HEK293 (cell line): ENCODE results near the gene ZNF579.

Experiments used
- CTCF ChIA-PET: fragments of 350-600 bp; formaldehyde crosslinking; extraction: SDS; loops from one replicate; lab custom pipeline; 2021; ENCODE audit warnings: antibody characterized with exemption; lab: Yijun Ruan, JAX
- POLR2A ChIA-PET: fragments of 300-600 bp; formaldehyde crosslinking; extraction: SDS; loops from one replicate; lab custom pipeline; 2020; ENCODE audit warnings: antibody characterized with exemption, inconsistent platforms; lab: Yijun Ruan, JAX
- H3K27ac ChIP-seq: fragments of 200-500 bp; sonication (Bioruptor generic); 2 replicates; pipeline ENCODE4 v1.5.1; 2014; ENCODE audit warnings: low read depth, low read length, control low read depth, inconsistent platforms; ENCODE audit errors: extremely low read depth
- H3K36me3 ChIP-seq, 2 experiments: fragments of 200-500 bp in 1 of 2; sonication (Bioruptor generic) in 1 of 2; 1 replicate in 1 of 2; 2 replicates in 1 of 2; pipeline ENCODE4 v1.5.1; 2014 to 2017; ENCODE audit warnings: inconsistent platforms in 2 of 2, low read length in 2 of 2; ENCODE audit not compliant: control insufficient read depth in 2 of 2, insufficient read depth in 1 of 2
- H3K4me1 ChIP-seq: fragments of 200-500 bp; sonication (Bioruptor generic); 2 replicates; pipeline ENCODE4 v1.5.1; 2014; ENCODE audit warnings: mild to moderate bottlenecking, low read length, inconsistent platforms; ENCODE audit not compliant: control insufficient read depth, insufficient read depth
- H3K4me3 ChIP-seq: 2 replicates; pipeline ENCODE4 v1.5.1; 2011; ENCODE audit warnings: low read depth, mild to moderate bottlenecking, control low read depth, low read length, moderate library complexity
- H3K9me3 ChIP-seq: fragments of 200-500 bp; sonication (Bioruptor generic); 2 replicates; pipeline ENCODE4 v1.5.1; 2014; ENCODE audit warnings: low read depth, low read length, inconsistent platforms; ENCODE audit not compliant: control insufficient read depth, insufficient read depth
- GLIS2 ChIP-seq: fragments of 450-650 bp; formaldehyde crosslinking; IDR thresholded peaks from 2 replicates; pipeline ENCODE4 v1.5.1; 2016; ENCODE audit warnings: missing biosample characterization, missing genetic modification characterization
- KLF17 ChIP-seq: fragments of 450-650 bp; formaldehyde crosslinking; IDR thresholded peaks from 2 replicates; pipeline ENCODE4 v1.5.1; 2016; ENCODE audit warnings: missing biosample characterization, missing genetic modification characterization
- KLF8 ChIP-seq: fragments of 450-650 bp; formaldehyde crosslinking; IDR thresholded peaks from 2 replicates; pipeline ENCODE4 v1.5.1; 2016; ENCODE audit warnings: missing biosample characterization, missing genetic modification characterization
- PRDM2 ChIP-seq: fragments of 450-650 bp; formaldehyde crosslinking; IDR thresholded peaks from 2 replicates; pipeline ENCODE4 v1.5.1; 2016; ENCODE audit warnings: missing biosample characterization, missing genetic modification characterization, borderline replicate concordance
- ZBTB1 ChIP-seq: fragments of 450-650 bp; formaldehyde crosslinking; IDR thresholded peaks from 2 replicates; pipeline ENCODE4 v1.5.1; 2016; ENCODE audit warnings: missing biosample characterization, missing genetic modification characterization
- ZBTB20 ChIP-seq: fragments of 450-650 bp; formaldehyde crosslinking; IDR thresholded peaks from 2 replicates; pipeline ENCODE4 v1.5.1; 2016; ENCODE audit warnings: missing biosample characterization, missing genetic modification characterization
- ZBTB49 ChIP-seq: fragments of 450-650 bp; formaldehyde crosslinking; IDR thresholded peaks from 2 replicates; pipeline ENCODE4 v1.5.1; 2016; ENCODE audit warnings: missing biosample characterization, missing genetic modification characterization, low read depth
- ZNF10 ChIP-seq: fragments of 450-650 bp; formaldehyde crosslinking; IDR thresholded peaks from 2 replicates; pipeline ENCODE4 v1.5.1; 2017; ENCODE audit warnings: missing biosample characterization, missing genetic modification characterization
- ZNF174 ChIP-seq: fragments of 450-650 bp; formaldehyde crosslinking; IDR thresholded peaks from 2 replicates; pipeline ENCODE4 v1.5.0; 2017; ENCODE audit warnings: missing biosample characterization, mild to moderate bottlenecking, missing genetic modification characterization
- ZNF274 ChIP-seq, 2 experiments: fragments of 200-500 bp in 1 of 2; fragments of 450-650 bp in 1 of 2; sonication (Bioruptor generic) in 1 of 2; formaldehyde crosslinking in 1 of 2; IDR thresholded peaks; 2 replicates each; pipeline versions ENCODE4 v1.5.1 to v1.6.1; 2014 to 2016; ENCODE audit warnings: borderline replicate concordance in 1 of 2, inconsistent platforms in 1 of 2, low read length in 1 of 2, missing biosample characterization in 1 of 2, missing genetic modification characterization in 1 of 2
- ZNF366 ChIP-seq: fragments of 450-650 bp; formaldehyde crosslinking; conservative IDR thresholded peaks from 2 replicates; pipeline ENCODE4 v1.5.1; 2016; ENCODE audit warnings: missing biosample characterization, missing genetic modification characterization
- ZNF548 ChIP-seq: fragments of 450-650 bp; formaldehyde crosslinking; IDR thresholded peaks from 2 replicates; pipeline ENCODE4 v1.5.1; 2016; ENCODE audit warnings: missing biosample characterization, missing genetic modification characterization
- ZNF626 ChIP-seq: fragments of 450-650 bp; sonication (Bioruptor Pico); formaldehyde crosslinking; IDR thresholded peaks from 2 replicates; pipeline ENCODE4 v1.5.1; 2018; ENCODE audit warnings: missing biosample characterization, missing genetic modification characterization, inconsistent platforms
- ZNF629 ChIP-seq: fragments of 450-650 bp; formaldehyde crosslinking; IDR thresholded peaks from 2 replicates; pipeline ENCODE4 v1.5.1; 2017; ENCODE audit warnings: missing biosample characterization, missing genetic modification characterization
- ZNF76 ChIP-seq: fragments of 450-650 bp; formaldehyde crosslinking; IDR thresholded peaks from 2 replicates; pipeline ENCODE4; 2016; ENCODE audit warnings: low read depth, missing biosample characterization, missing genetic modification characterization, borderline replicate concordance
- ZNF791 ChIP-seq: fragments of 450-650 bp; formaldehyde crosslinking; IDR thresholded peaks from 2 replicates; pipeline ENCODE4 v1.5.1; 2016; ENCODE audit warnings: missing biosample characterization, missing genetic modification characterization
- ZNF792 ChIP-seq: fragments of 450-650 bp; formaldehyde crosslinking; IDR thresholded peaks from 2 replicates; pipeline ENCODE4 v1.5.1; 2016; ENCODE audit warnings: missing biosample characterization, missing genetic modification characterization
- ZNF843 ChIP-seq: fragments of 450-650 bp; formaldehyde crosslinking; IDR thresholded peaks from 2 replicates; pipeline ENCODE4 v1.5.1; 2016; ENCODE audit warnings: missing biosample characterization, missing genetic modification characterization

Gene ZNF579

GRCh38 chr19:55623561-55623960 lies 42.9 kb upstream of the ZNF579 start (continued):
- TF ChIP-seq GLIS2 (tag by site-specific recombination) (no peak), ZNF843 (tag by site-specific recombination) (no peak), ZNF626 (tag by site-specific recombination) (no peak), ZNF10 (tag by site-specific recombination) (no peak)

- ChIA-PET CTCF (interaction anchor here (0.9 to 5.3 kb wide), 7 partner anchors 8 to 155 kb away, joined by 3 to 30 read pairs (median 4); partner anchors contain the start of gene ZNF865), POLR2A (interaction anchor here (0.5 to 9.1 kb wide), 3 partner anchors 18 to 518 kb away, joined by 3 to 75 read pairs (median 5); partner anchors contain the start of genes FIZ1, ZNF444 and ZNF865)
- Histone ChIP-seq H3K27ac (no peak overlapping the region), H3K36me3 (peaks cover 0 to 5% of the 10 kb centered on the region in 2 experiments; a peak in 1 of 3 replicates), H3K4me1 (peaks cover 5% of the 10 kb centered on the region), H3K4me3 (no peak overlapping the region), H3K9me3 (no peaks in the 10 kb centered on the region)
- TF ChIP-seq ZNF76 (tag by site-specific recombination) (no peak), PRDM2 (tag by site-specific recombination) (no peak), ZNF174 (tag by site-specific recombination) (no peak), ZNF274 (IDR thresholded peaks at IDR 0.05; ENCODE audit: low read length) (no peak), ZNF274 (tag by site-specific recombination; IDR thresholded peaks at IDR 0.05; ENCODE audit: borderline replicate concordance) (no peak), ZNF548 (tag by site-specific recombination) (no peak), KLF8 (no peak)
Measured at GRCh38 chr19:55623130-55623529, 42.5 kb upstream of the ZNF579 start.

GRCh38 chr19:55622242-55622969 lies 41.8 kb upstream of the ZNF579 start:
- H3K36me3 ChIP-seq, result peaks cover 2 to 5% of the 10 kb centered on the region in 2 experiments; a peak in 2 of 3 replicates
- peaks cover 5% of the 10 kb centered on the region for H3K4me1 ChIP-seq
- H3K27ac ChIP-seq, result no peak overlapping the region
- H3K9me3 ChIP-seq, result no peaks in the 10 kb centered on the region
- ChIA-PET POLR2A (interaction anchor here (0.5 to 9.1 kb wide), 3 partner anchors 17 to 519 kb away, joined by 3 to 75 read pairs (median 5); partner anchors contain the start of genes FIZ1, ZNF444 and ZNF865), CTCF (interaction anchor here (0.9 to 5.3 kb wide), 7 partner anchors 9 to 155 kb away, joined by 3 to 30 read pairs (median 4); partner anchors contain the start of gene ZNF865)
- H3K4me3 ChIP-seq, result no peak overlapping the region
- TF ChIP-seq KLF17 (tag by site-specific recombination), result no peak
- TF ChIP-seq ZNF791 (tag by site-specific recombination), result no peak
- TF ChIP-seq ZBTB20, result no peak
- no peak for TF ChIP-seq ZNF629 (tag by site-specific recombination)
- no peak for TF ChIP-seq ZBTB49 (tag by site-specific recombination)
- TF ChIP-seq ZNF792, result no peak
- no peak for TF ChIP-seq ZBTB1 (tag by site-specific recombination)
- no peak for TF ChIP-seq ZNF366 (tag by site-specific recombination)
